Subcutaneous adipose tissue (tissue), 4 donors: ENCODE measurements around the gene TTC12. TPM values are rescaled to one million over a fixed set of nuclear protein-coding genes. Genes with fewer than 3 reads are reported as not detected.

ENCODE experiments used
- total RNA-seq, 4 donors: library from RNA; depleted of rRNA; stranded (reverse); fragments of >200 nt; gene quantifications; one replicate each; pipeline ENCODE4 v1.1.0, GENCODE V29; 2016
- TF ChIP-seq, protein P1 (sequence below): fragments of 450-650 bp; IDR thresholded peaks from one replicate; pipeline ENCODE4 v1.5.1; 2016; ENCODE audit warnings: low read depth, mild to moderate bottlenecking, control low read depth, antibody characterized with exemption, moderate library complexity

Gene TTC12
- total RNA-seq, 4 donors from 2014 or later = 10.6 to 17.7 (median 12.2) TPM

GRCh38 chr11:113272281-113272680 is 42.1 kb upstream of the TTC12 start:
- TF ChIP-seq, protein P1, sequence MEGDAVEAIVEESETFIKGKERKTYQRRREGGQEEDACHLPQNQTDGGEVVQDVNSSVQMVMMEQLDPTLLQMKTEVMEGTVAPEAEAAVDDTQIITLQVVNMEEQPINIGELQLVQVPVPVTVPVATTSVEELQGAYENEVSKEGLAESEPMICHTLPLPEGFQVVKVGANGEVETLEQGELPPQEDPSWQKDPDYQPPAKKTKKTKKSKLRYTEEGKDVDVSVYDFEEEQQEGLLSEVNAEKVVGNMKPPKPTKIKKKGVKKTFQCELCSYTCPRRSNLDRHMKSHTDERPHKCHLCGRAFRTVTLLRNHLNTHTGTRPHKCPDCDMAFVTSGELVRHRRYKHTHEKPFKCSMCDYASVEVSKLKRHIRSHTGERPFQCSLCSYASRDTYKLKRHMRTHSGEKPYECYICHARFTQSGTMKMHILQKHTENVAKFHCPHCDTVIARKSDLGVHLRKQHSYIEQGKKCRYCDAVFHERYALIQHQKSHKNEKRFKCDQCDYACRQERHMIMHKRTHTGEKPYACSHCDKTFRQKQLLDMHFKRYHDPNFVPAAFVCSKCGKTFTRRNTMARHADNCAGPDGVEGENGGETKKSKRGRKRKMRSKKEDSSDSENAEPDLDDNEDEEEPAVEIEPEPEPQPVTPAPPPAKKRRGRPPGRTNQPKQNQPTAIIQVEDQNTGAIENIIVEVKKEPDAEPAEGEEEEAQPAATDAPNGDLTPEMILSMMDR = no peak

DNA sequence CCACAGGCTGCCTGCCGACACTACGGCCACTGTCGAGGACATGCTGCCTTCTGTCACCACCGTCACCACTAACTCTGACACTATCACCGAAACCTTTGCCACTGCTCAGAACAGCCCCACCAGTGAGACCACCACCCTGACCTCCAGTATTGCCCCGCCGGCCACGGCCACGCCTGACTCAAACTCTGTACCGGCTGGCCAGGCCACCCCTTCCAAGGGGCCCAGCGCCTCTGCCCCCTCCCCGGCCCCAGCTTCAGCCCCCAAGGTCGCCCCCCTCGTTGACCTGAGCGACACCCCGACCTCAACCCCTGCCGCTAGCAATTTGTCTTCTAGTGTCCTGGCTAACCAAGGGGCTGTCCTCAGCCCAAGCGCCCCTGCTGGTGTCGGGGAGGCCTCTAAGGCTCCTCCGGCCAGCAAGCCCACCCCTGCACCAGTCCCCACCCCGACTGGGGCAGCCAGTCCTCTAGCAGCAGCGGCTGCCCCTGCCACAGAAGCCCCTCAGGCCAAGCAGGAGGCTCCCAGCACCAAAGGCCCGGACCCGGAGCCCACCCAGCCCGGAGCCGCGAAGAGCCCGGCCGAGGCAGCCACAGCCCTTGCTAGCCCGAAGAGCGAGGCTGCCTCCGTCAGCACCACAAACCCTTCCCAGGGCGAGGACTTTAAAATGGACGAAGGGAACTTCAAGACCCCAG is 41.3 kb upstream of the TTC12 start:
- TF ChIP-seq, protein P1 = no peak

- TF ChIP-seq, protein P1 = no peak
Observed at GRCh38 chr11:113273720-113274119, 40.7 kb upstream of the TTC12 start.

DNA sequence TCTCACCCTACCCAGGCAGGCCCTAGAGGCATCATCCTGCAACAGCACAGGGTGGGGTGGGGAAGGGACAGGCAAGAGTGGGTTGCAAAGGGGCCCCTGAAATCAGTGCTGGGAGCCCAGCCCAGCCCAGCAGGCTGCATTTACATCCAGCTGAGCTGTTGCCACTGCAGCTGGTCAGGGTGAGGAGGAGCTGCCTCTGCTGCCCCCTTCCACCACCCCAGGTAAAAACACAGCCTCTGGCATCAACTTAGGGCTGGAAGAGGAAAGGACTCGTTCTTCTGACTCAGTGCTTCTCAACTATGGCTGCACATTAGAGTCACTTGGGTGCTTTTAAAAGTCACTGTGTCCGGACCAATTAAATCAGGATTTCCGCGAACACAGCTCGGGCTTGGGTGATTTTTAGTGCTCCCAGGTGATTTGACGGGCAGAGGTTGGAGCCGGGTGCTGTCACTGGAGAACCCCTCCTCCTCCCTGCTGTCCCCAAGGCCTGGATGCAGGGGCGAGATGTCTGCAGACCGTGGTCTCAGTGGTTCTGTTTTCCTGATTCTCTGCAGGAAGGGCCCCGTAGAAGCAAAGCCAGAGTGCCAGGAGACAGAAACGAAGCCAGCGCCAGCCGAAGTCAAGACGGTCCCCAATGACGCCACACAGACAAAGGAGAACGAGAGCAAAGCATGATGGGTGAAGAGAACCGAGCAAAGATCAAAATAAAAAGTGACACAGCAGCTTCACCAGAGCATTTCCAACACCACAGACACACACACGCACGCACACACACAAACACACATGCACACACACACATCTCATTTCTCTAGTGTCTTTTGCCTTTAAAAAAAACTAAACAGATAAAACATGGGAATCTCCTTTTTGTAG is 39.4 kb upstream of the TTC12 start:
- TF ChIP-seq, protein P1 = no peak

- TF ChIP-seq, protein P1 = no peak
Observed at GRCh38 chr11:113275602-113276001, 38.8 kb upstream of the TTC12 start.

GRCh38 chr11:113276466-113276865 is 37.9 kb upstream of the TTC12 start:
- TF ChIP-seq, protein P1 = no peak

DNA sequence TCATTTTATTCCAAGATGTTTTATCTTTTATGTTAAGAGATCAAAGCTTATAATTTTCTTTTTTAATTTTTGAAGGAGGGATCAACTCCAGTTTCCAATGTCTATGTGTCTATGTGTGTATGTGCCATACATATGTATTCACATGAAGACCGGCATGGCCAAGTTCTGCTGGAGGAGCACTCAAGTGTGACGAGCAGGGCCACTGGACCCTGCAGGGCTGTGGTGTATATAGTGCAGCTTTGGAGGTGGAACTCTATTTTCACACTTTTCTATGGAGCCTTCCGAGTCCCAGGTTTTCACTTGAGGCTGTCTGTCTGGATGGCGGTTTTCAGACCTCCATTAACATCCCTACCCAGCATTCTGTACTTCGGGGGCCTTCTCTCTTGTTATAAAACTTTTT is 36.5 kb upstream of the TTC12 start:
- TF ChIP-seq, protein P1 = no peak
